ENCODE measurements around the gene CANX.

DNA sequence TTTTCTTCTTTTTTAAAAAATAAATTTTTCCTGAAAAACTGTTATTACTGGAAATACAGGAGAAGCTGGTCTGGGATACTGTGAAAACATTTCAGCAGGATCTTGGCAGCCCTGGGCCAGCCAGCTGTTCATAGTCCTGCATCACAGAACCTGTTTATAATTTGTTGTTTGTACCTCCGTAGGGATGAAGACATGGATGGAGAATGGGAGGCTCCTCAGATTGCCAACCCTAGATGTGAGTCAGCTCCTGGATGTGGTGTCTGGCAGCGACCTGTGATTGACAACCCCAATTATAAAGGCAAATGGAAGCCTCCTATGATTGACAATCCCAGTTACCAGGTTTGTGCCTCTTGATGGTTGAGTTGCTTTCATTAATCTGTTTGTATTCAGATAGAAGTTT lies 21.5 kb downstream of the CANX start:
- TF ChIP-seq, protein P1, sequence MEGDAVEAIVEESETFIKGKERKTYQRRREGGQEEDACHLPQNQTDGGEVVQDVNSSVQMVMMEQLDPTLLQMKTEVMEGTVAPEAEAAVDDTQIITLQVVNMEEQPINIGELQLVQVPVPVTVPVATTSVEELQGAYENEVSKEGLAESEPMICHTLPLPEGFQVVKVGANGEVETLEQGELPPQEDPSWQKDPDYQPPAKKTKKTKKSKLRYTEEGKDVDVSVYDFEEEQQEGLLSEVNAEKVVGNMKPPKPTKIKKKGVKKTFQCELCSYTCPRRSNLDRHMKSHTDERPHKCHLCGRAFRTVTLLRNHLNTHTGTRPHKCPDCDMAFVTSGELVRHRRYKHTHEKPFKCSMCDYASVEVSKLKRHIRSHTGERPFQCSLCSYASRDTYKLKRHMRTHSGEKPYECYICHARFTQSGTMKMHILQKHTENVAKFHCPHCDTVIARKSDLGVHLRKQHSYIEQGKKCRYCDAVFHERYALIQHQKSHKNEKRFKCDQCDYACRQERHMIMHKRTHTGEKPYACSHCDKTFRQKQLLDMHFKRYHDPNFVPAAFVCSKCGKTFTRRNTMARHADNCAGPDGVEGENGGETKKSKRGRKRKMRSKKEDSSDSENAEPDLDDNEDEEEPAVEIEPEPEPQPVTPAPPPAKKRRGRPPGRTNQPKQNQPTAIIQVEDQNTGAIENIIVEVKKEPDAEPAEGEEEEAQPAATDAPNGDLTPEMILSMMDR (IDR thresholded peaks at IDR 0.05; ENCODE audit: extremely low read depth in 1 of 2, insufficient read depth in 1 of 2, low read depth in 1 of 2, low read length in 2 of 2) = no peak
- TF ChIP-seq JUN (IDR thresholded peaks at IDR 0.05; ENCODE audit: borderline replicate concordance, insufficient read depth, insufficient read length, low read depth) (no peak), EZH2 (IDR thresholded peaks at IDR 0.05; ENCODE audit: borderline replicate concordance, low read depth, low read length, severe bottlenecking) (no peak)

All from endothelial cell of umbilical vein (primary cell).